Vein endothelial cell (primary cell): ENCODE data around the gene JADE1. TPM values are rescaled to one million over a fixed set of nuclear protein-coding genes. Genes with fewer than 3 reads are reported as not detected.

ENCODE experiments used
- total RNA-seq: library from RNA; depleted of rRNA; stranded (reverse); fragments of >200 nt; gene quantifications from 2 replicates; pipeline ENCODE4 v1.2.3, GENCODE V29; 2012

The JADE1 gene
- 17.3 and 18.0 TPM in 2 replicates for total RNA-seq

GRCh38 chr4:128809477-128810330, at the start of gene JADE1:
JADE1 (plus strand) TSS chr4:128809700; CDS start chr4:128831759, 22,059 bp downstream.

